Activated naive CD8-positive, alpha-beta T cell treated with anti-CD3 and anti-CD28 coated beads, Interleukin-2, amount 10 ng/mL, durations not matched to agents 7 days and 5 days (primary cell): Measurements from ENCODE around the gene GPX4. TPM values are rescaled to one million over a fixed set of nuclear protein-coding genes. Genes with fewer than 3 reads are reported as not detected.
"Not testable (repeated sequence)": the region's sequence is repeated elsewhere in the genome, so short reads cannot be mapped to it uniquely, and the experiment has no call there.

Experiments used
- ATAC-seq: fragments of 150-1000 bp; cut with Tn5 transposase; one replicate; pipeline ENCODE4 v1.10.0; 2021; ENCODE audit warnings: low read depth, moderate library complexity
- POLR2A ChIA-PET: fragments of 350-600 bp; sonication (Branson Sonifier 250); formaldehyde crosslinking; loops from one replicate; lab custom pipeline; 2021; ENCODE audit warnings: antibody characterized with exemption; lab: Charles Lee
- DNase-seq: peaks from one replicate; pipeline ENCODE4 v3.0.0; 2021
- H3K27ac Mint-ChIP-seq: one replicate; pipeline ENCODE4 v1.8.0; 2022; ENCODE audit warnings: mild to moderate bottlenecking, mixed read lengths
- H3K27me3 Mint-ChIP-seq: one replicate; pipeline ENCODE4 v1.8.0; 2022; ENCODE audit warnings: mild to moderate bottlenecking, moderate library complexity, mixed read lengths
- H3K36me3 Mint-ChIP-seq: one replicate; pipeline ENCODE4 v1.8.0; 2021; ENCODE audit warnings: mild to moderate bottlenecking, mixed read lengths
- H3K4me1 Mint-ChIP-seq: one replicate; pipeline ENCODE4 v1.8.0; 2021; ENCODE audit warnings: mixed read lengths
- H3K4me3 Mint-ChIP-seq: one replicate; pipeline ENCODE4 v1.8.0; 2022; ENCODE audit warnings: mild to moderate bottlenecking, moderate library complexity, mixed read lengths
- H3K9me3 Mint-ChIP-seq: one replicate; pipeline ENCODE4 v1.8.0; 2021; ENCODE audit warnings: mixed read lengths
- total RNA-seq, 2 experiments: library from RNA; stranded (reverse); gene quantifications; one replicate each; pipeline ENCODE4 v1.2.3, GENCODE V29; 2021

The GPX4 gene
- total RNA-seq, 2 experiments from 2014 or later = 194 to 206 TPM

GRCh38 chr19:1121395-1121794 lies 17.6 kb downstream of the GPX4 start:
- no peak overlapping the region for H3K27ac Mint-ChIP-seq
- peaks cover 12% of the 10 kb centered on the region for H3K36me3 Mint-ChIP-seq
- no peaks in the 10 kb centered on the region for H3K9me3 Mint-ChIP-seq
- POLR2A ChIA-PET = no interaction called here
- H3K27me3 Mint-ChIP-seq = no peaks in the 10 kb centered on the region
- no peak for DNase-seq
- no peak overlapping the region for H3K4me3 Mint-ChIP-seq
- no peaks in the 10 kb centered on the region for H3K4me1 Mint-ChIP-seq
- ATAC-seq = no peak

- H3K4me3 Mint-ChIP-seq = no peak overlapping the region
- H3K27ac Mint-ChIP-seq = no peak overlapping the region
- peaks cover 13% of the 10 kb centered on the region for H3K36me3 Mint-ChIP-seq
- no peaks in the 10 kb centered on the region for H3K27me3 Mint-ChIP-seq
- ATAC-seq = no peak
- no peaks in the 10 kb centered on the region for H3K9me3 Mint-ChIP-seq
- no peaks in the 10 kb centered on the region for H3K4me1 Mint-ChIP-seq
- DNase-seq = no peak
- POLR2A ChIA-PET = interaction anchor here (1.4 kb wide), 1 partner anchor 9 kb away, joined by 4 read pairs; no protein-coding TSS in a partner anchor
Observed at GRCh38 chr19:1122021-1122971, 18.5 kb downstream of the GPX4 start.

- peaks cover 13% of the 10 kb centered on the region for H3K36me3 Mint-ChIP-seq
- H3K27ac Mint-ChIP-seq = no peak overlapping the region
- no peaks in the 10 kb centered on the region for H3K27me3 Mint-ChIP-seq
- no peak for DNase-seq
- POLR2A ChIA-PET = interaction anchor here (0.8 to 1.4 kb wide), 2 partner anchors 8 to 9 kb away, joined by 3 to 4 read pairs; no protein-coding TSS in a partner anchor
- no peak for ATAC-seq
- H3K9me3 Mint-ChIP-seq = no peaks in the 10 kb centered on the region
- H3K4me3 Mint-ChIP-seq = no peak overlapping the region
- H3K4me1 Mint-ChIP-seq = no peaks in the 10 kb centered on the region
Observed at GRCh38 chr19:1122972-1123363, 19.2 kb downstream of the GPX4 start.

- no peak overlapping the region for H3K4me3 Mint-ChIP-seq
Observed at GRCh38 chr19:1123381-1123780, 19.6 kb downstream of the GPX4 start.

GRCh38 chr19:1123885-1124677 lies 20.3 kb downstream of the GPX4 start:
- H3K27ac Mint-ChIP-seq = no peak overlapping the region
- no peak overlapping the region for H3K4me3 Mint-ChIP-seq
- no peak for ATAC-seq
- peaks cover 13% of the 10 kb centered on the region for H3K36me3 Mint-ChIP-seq
- H3K9me3 Mint-ChIP-seq = no peaks in the 10 kb centered on the region
- no peaks in the 10 kb centered on the region for H3K4me1 Mint-ChIP-seq
- POLR2A ChIA-PET = interaction anchor here (1.0 kb wide), 1 partner anchor 114 kb away, joined by 3 read pairs; no protein-coding TSS in a partner anchor
- no peaks in the 10 kb centered on the region for H3K27me3 Mint-ChIP-seq
- no peak for DNase-seq

More at GRCh38 chr19:1123381-1123780, 19.6 kb downstream of the GPX4 start:
- Mint-ChIP-seq H3K4me1 (no peaks in the 10 kb centered on the region), H3K27ac (no peak overlapping the region), H3K27me3 (no peaks in the 10 kb centered on the region), H3K36me3 (peaks cover 13% of the 10 kb centered on the region), H3K9me3 (no peaks in the 10 kb centered on the region)
- POLR2A ChIA-PET = interaction anchor here (0.8 to 1.0 kb wide), 2 partner anchors 9 to 115 kb away, joined by 3 read pairs; no protein-coding TSS in a partner anchor
- DNase-seq = no peak
- no peak for ATAC-seq

GRCh38 chr19:1125601-1126467 lies 22.0 kb downstream of the GPX4 start:
- DNase-seq = no peak
- Mint-ChIP-seq H3K27me3 (no peaks in the 10 kb centered on the region), H3K36me3 (peaks cover 13% of the 10 kb centered on the region), H3K27ac (no peak overlapping the region), H3K9me3 (no peaks in the 10 kb centered on the region), H3K4me1 (peaks cover 8% of the 10 kb centered on the region), H3K4me3 (no peak overlapping the region)
- POLR2A ChIA-PET = interaction anchor here (0.5 to 0.7 kb wide), 2 partner anchors 148 to 328 kb away, joined by 3 read pairs; no protein-coding TSS in a partner anchor
- ATAC-seq = no peak

GRCh38 chr19:1126984-1127760 lies 23.4 kb downstream of the GPX4 start:
- Mint-ChIP-seq H3K9me3 (no peaks in the 10 kb centered on the region), H3K27me3 (no peaks in the 10 kb centered on the region), H3K27ac (no peak overlapping the region), H3K36me3 (peaks cover 5% of the 10 kb centered on the region), H3K4me1 (peaks cover 9% of the 10 kb centered on the region), H3K4me3 (no peak overlapping the region)
- DNase-seq = no peak
- POLR2A ChIA-PET = no interaction called here
- no peak for ATAC-seq

GRCh38 chr19:1128106-1128505 lies 24.3 kb downstream of the GPX4 start:
- POLR2A ChIA-PET = no interaction called here
- Mint-ChIP-seq H3K4me3 (no peak overlapping the region), H3K36me3 (peaks cover 5% of the 10 kb centered on the region), H3K9me3 (no peaks in the 10 kb centered on the region), H3K4me1 (peaks cover 9% of the 10 kb centered on the region), H3K27ac (no peak overlapping the region), H3K27me3 (no peaks in the 10 kb centered on the region)
- DNase-seq (no peak), ATAC-seq (no peak)

GRCh38 chr19:1129084-1129483 lies 25.3 kb downstream of the GPX4 start:
- ATAC-seq, H3K27me3 Mint-ChIP-seq, H3K27ac Mint-ChIP-seq, DNase-seq, POLR2A ChIA-PET, H3K9me3 Mint-ChIP-seq, H3K36me3 Mint-ChIP-seq, H3K4me3 Mint-ChIP-seq: not testable (repeated sequence)
- peaks cover 12% of the 10 kb centered on the region for H3K4me1 Mint-ChIP-seq

GRCh38 chr19:1129535-1129934 lies 25.7 kb downstream of the GPX4 start:
- ATAC-seq = no peak
- peaks cover 12% of the 10 kb centered on the region for H3K4me1 Mint-ChIP-seq
- peak overlapping the region; percentile 86 for H3K4me3 Mint-ChIP-seq
- no peak overlapping the region for H3K27ac Mint-ChIP-seq
- no peaks in the 10 kb centered on the region for H3K27me3 Mint-ChIP-seq
- POLR2A ChIA-PET = no interaction called here
- H3K36me3 Mint-ChIP-seq = peaks cover 6% of the 10 kb centered on the region
- no peaks in the 10 kb centered on the region for H3K9me3 Mint-ChIP-seq
- no peak for DNase-seq

GRCh38 chr19:1130771-1131717 lies 27.2 kb downstream of the GPX4 start:
- Mint-ChIP-seq H3K27ac (peak overlapping the region; percentile 88), H3K4me3 (peak overlapping the region; percentile 86), H3K36me3 (peaks cover 3% of the 10 kb centered on the region), H3K9me3 (no peaks in the 10 kb centered on the region), H3K4me1 (peaks cover 12% of the 10 kb centered on the region), H3K27me3 (no peaks in the 10 kb centered on the region)
- POLR2A ChIA-PET = interaction anchor here (0.6 to 1.7 kb wide), 12 partner anchors 9 to 193 kb away, joined by 3 to 7 read pairs (median 3); partner anchors contain the start of genes ARHGAP45, CIRBP, GPX4 and WDR18
- peak; percentile 61 for DNase-seq
- ATAC-seq = peak; percentile 12
